Measurements from ENCODE around the gene COA1.

COA1 gene

GRCh38 chr7:43694399-43694748 lies 34.9 kb downstream of the COA1 start:
- DNase-seq (ENCODE audit: low read depth in 1 of 2, low spot score in 1 of 2), result no peak

DNA sequence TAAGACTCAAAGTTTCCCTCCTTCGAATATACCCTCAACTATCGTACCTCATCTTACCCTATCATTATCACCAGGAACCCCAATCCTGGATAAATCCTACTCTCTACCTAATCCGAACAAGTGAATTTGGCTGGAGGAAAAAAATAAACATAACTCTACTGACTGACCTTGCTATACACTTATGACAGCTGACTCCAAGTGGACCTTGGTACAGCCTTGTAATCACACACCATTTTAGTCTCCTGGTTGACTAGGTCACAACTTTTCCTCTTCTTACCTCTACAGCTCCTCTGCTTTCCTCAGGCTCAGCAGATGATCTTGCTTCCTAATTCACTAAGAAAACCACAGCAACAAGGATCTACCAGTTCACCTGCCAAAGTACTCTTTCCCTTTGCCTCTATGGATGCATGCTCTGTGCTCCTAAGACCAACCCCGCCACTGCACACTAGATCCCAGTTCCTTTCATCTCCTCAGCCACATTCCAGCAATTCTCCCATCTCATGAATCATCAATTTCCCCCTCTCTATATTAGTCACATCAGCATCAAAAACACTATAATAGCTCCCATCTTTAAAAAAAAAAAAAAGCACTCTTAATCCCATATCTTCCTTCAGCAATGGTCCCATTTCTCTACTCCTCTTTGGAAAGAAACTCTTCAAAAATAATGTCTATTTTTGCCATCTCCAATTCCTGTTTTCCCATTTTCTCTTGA lies 35.5 kb downstream of the COA1 start:
- Histone ChIP-seq H3K27me3 (ENCODE audit: insufficient read depth, poor library complexity, severe bottlenecking) (no peaks in the 10 kb centered on the region), H3K27ac (replicated peaks) (no peak overlapping the region), H3K4me3 (replicated peaks; ENCODE audit: insufficient read depth, low read length) (no peak overlapping the region)
- DNase-seq (ENCODE audit: low read depth in 1 of 2, low spot score in 1 of 2), result no peak
- no peak for TF ChIP-seq SPI1 (IDR thresholded peaks at IDR 0.05; ENCODE audit: borderline replicate concordance, low read depth)
- no peak for TF ChIP-seq POLR2AphosphoS5 (IDR thresholded peaks at IDR 0.05; ENCODE audit: low read depth)
- no peak for TF ChIP-seq CTCF (IDR thresholded peaks at IDR 0.05; ENCODE audit: insufficient read depth, low read length)
- TF ChIP-seq, protein P1, sequence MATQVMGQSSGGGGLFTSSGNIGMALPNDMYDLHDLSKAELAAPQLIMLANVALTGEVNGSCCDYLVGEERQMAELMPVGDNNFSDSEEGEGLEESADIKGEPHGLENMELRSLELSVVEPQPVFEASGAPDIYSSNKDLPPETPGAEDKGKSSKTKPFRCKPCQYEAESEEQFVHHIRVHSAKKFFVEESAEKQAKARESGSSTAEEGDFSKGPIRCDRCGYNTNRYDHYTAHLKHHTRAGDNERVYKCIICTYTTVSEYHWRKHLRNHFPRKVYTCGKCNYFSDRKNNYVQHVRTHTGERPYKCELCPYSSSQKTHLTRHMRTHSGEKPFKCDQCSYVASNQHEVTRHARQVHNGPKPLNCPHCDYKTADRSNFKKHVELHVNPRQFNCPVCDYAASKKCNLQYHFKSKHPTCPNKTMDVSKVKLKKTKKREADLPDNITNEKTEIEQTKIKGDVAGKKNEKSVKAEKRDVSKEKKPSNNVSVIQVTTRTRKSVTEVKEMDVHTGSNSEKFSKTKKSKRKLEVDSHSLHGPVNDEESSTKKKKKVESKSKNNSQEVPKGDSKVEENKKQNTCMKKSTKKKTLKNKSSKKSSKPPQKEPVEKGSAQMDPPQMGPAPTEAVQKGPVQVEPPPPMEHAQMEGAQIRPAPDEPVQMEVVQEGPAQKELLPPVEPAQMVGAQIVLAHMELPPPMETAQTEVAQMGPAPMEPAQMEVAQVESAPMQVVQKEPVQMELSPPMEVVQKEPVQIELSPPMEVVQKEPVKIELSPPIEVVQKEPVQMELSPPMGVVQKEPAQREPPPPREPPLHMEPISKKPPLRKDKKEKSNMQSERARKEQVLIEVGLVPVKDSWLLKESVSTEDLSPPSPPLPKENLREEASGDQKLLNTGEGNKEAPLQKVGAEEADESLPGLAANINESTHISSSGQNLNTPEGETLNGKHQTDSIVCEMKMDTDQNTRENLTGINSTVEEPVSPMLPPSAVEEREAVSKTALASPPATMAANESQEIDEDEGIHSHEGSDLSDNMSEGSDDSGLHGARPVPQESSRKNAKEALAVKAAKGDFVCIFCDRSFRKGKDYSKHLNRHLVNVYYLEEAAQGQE (IDR thresholded peaks at IDR 0.05; ENCODE audit: insufficient replicate concordance, low read depth), result no peak

More at GRCh38 chr7:43694399-43694748, 34.9 kb downstream of the COA1 start:
- Histone ChIP-seq H3K27ac (replicated peaks) (no peak overlapping the region), H3K27me3 (ENCODE audit: insufficient read depth, poor library complexity, severe bottlenecking) (no peaks in the 10 kb centered on the region), H3K4me3 (replicated peaks; ENCODE audit: insufficient read depth, low read length) (no peak overlapping the region)
- no peak for TF ChIP-seq CTCF (IDR thresholded peaks at IDR 0.05; ENCODE audit: insufficient read depth, low read length)
- no peak for TF ChIP-seq POLR2AphosphoS5 (IDR thresholded peaks at IDR 0.05; ENCODE audit: low read depth)
- TF ChIP-seq, protein P1 (IDR thresholded peaks at IDR 0.05; ENCODE audit: insufficient replicate concordance, low read depth), result no peak
- TF ChIP-seq SPI1 (IDR thresholded peaks at IDR 0.05; ENCODE audit: borderline replicate concordance, low read depth), result no peak
- no peak for TF ChIP-seq GABPA (IDR thresholded peaks at IDR 0.05; ENCODE audit: low read depth)

DNA sequence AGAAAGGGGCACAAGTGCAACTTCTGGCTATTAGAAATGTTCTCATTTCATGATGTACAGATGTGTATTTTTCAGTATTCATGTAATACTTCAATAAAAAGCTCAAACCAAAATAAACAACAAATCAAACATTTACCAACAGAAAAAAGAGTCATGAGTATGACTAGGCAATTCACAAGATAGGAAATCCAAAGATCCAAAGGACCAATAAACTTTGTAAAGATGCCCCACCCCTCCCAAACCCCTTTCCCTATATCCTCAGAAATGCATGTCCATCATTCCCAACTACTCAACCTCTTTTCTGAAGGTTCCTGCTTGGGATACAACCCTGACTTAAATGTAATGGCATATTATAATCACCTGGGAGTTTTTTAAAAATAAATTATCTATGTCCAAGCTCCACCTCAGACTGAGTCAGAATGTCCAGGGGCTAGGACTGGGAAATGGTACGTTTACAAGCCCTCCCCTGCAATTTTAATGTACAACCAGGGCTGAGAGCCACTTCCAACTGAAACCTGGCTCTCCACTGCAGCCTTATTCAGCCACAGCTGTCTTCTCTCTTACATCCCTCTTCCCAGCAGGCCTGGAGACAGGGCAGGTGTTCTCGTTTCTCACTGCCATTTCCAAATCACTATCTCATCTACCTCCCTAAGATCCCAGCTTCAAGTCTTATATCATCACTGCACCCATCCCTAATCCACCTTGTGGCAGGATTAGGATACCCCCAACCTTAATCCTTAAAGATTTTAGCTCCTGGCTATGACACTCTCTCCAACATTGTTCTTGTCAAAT lies 36.5 kb downstream of the COA1 start:
- Histone ChIP-seq H3K27me3 (ENCODE audit: insufficient read depth, poor library complexity, severe bottlenecking) (no peaks in the 10 kb centered on the region), H3K27ac (replicated peaks) (no peak overlapping the region), H3K4me3 (replicated peaks; ENCODE audit: insufficient read depth, low read length) (no peak overlapping the region)
- TF ChIP-seq CTCF (IDR thresholded peaks at IDR 0.05; ENCODE audit: insufficient read depth, low read length), result no peak
- TF ChIP-seq, protein P1 (IDR thresholded peaks at IDR 0.05; ENCODE audit: insufficient replicate concordance, low read depth), result no peak
- no peak for TF ChIP-seq GABPA (IDR thresholded peaks at IDR 0.05; ENCODE audit: low read depth)
- no peak for TF ChIP-seq POLR2AphosphoS5 (IDR thresholded peaks at IDR 0.05; ENCODE audit: low read depth)
- TF ChIP-seq SPI1 (IDR thresholded peaks at IDR 0.05; ENCODE audit: borderline replicate concordance, low read depth), result no peak
- no peak for DNase-seq (ENCODE audit: low read depth in 1 of 2, low spot score in 1 of 2)
